PC-3 (cell line): ENCODE measurements around the gene COLEC12. TPM values are rescaled to one million over a fixed set of nuclear protein-coding genes. Genes with fewer than 3 reads are reported as not detected.

ENCODE experiments used
- ATAC-seq: fragments of 200-7000 bp; cut with Tn5 transposase; 2 replicates; pipeline ENCODE4 v1.9.1; 2020; ENCODE audit warnings: mild to moderate bottlenecking, moderate library complexity
- BruUV-seq: library from RNA; stranded (reverse); fragments of 400-500 nt; replicated peaks from 2 replicates; lab custom pipeline; 2021; lab: Mats Ljungman, UMichigan
- CTCF ChIA-PET: fragments of 300-600 bp; sonication (Branson Sonifier 250); formaldehyde crosslinking; loops from one replicate; lab custom pipeline; 2022; ENCODE audit warnings: antibody characterized with exemption; lab: Charles Lee
- POLR2A ChIA-PET: fragments of 300-600 bp; sonication (Branson Sonifier 250); formaldehyde crosslinking; loops from one replicate; lab custom pipeline; 2022; ENCODE audit warnings: antibody characterized with exemption; ENCODE audit not compliant: unreplicated experiment; lab: Charles Lee
- DNase-seq: peaks from one replicate; pipeline ENCODE4 v3.0.0-alpha.2; 2015
- H2AFZ ChIP-seq: fragments of 300-600 bp; sonication (generic); 2 replicates; pipeline ENCODE4 v1.6.0; 2016; ENCODE audit warnings: antibody characterized with exemption, low read length
- H3F3A ChIP-seq: fragments of 300-600 bp; sonication (generic); one replicate; pipeline ENCODE4 v1.6.0; 2017; ENCODE audit warnings: antibody characterized with exemption, low read length, control low read depth, mild to moderate bottlenecking; ENCODE audit not compliant: unreplicated experiment
- H3K27ac ChIP-seq: fragments of 300-600 bp; sonication (generic); 2 replicates; pipeline ENCODE4 v1.5.1; 2016; ENCODE audit warnings: mild to moderate bottlenecking, low read length
- H3K27me3 ChIP-seq: fragments of 300-600 bp; sonication (generic); 2 replicates; pipeline ENCODE4 v1.6.1; 2016; ENCODE audit warnings: low read length, mixed read lengths
- H3K36me3 ChIP-seq: fragments of 300-600 bp; sonication (generic); 2 replicates; pipeline ENCODE4 v1.6.1; 2016; ENCODE audit warnings: low read depth, mixed run types, low read length, mixed read lengths
- H3K4me1 ChIP-seq: fragments of 300-600 bp; sonication (generic); 2 replicates; pipeline ENCODE4 v1.5.1; 2016; ENCODE audit warnings: low read length; ENCODE audit not compliant: insufficient read depth
- H3K4me2 ChIP-seq: fragments of 300-600 bp; sonication (generic); 2 replicates; pipeline ENCODE4 v1.6.0; 2016; ENCODE audit warnings: low read length
- H3K4me3 ChIP-seq: fragments of 300-600 bp; sonication (generic); 2 replicates; pipeline ENCODE4 v1.5.1; 2016; ENCODE audit warnings: mild to moderate bottlenecking, low read length, mixed read lengths
- H3K79me2 ChIP-seq: fragments of 300-600 bp; sonication (generic); 2 replicates; pipeline ENCODE4 v1.6.1; 2017; ENCODE audit warnings: low read length, mixed read lengths
- H3K9ac ChIP-seq: fragments of 300-600 bp; sonication (generic); 2 replicates; pipeline ENCODE4 v1.6.0; 2016; ENCODE audit warnings: mild to moderate bottlenecking, low read length
- H3K9me2 ChIP-seq: fragments of 300-600 bp; sonication (generic); replicated peaks from 2 replicates; pipeline ENCODE4 v1.6.1; 2016; ENCODE audit warnings: mixed run types, low read length, mixed read lengths
- H3K9me3 ChIP-seq: fragments of 300-600 bp; sonication (generic); 2 replicates; pipeline ENCODE4 v1.6.1; 2016; ENCODE audit warnings: low read length, mixed read lengths
- H4K20me1 ChIP-seq: fragments of 300-600 bp; sonication (generic); 2 replicates; pipeline ENCODE4 v1.6.1; 2016; ENCODE audit warnings: low read length, mixed read lengths
- EZH2 ChIP-seq: fragments of 300-600 bp; sonication (generic); IDR thresholded peaks from one replicate; pipeline ENCODE4 v1.6.1; 2017; ENCODE audit warnings: antibody characterized with exemption, mild to moderate bottlenecking, low read length; ENCODE audit not compliant: unreplicated experiment
- EZH2phosphoT487 ChIP-seq: fragments of 300-600 bp; sonication (generic); IDR thresholded peaks from 2 replicates; pipeline ENCODE4 v1.6.1; 2018; ENCODE audit warnings: mild to moderate bottlenecking, antibody characterized with exemption, low read length, borderline replicate concordance
- intact Hi-C: fragments of 100-400 bp; cut with micrococcal nuclease; formaldehyde crosslinking; loops from 2 replicates; pipeline ENCODE4 v1.9.0; 2023
- total RNA-seq: library from RNA; depleted of rRNA; stranded (reverse); fragments of >200 nt; gene quantifications from 2 replicates; pipeline ENCODE4 v1.2.3, GENCODE V29; 2014
- TF ChIP-seq, protein P1 (sequence below): fragments of 300-600 bp; sonication (generic); conservative IDR thresholded peaks from 2 replicates; pipeline ENCODE4 v1.5.1; 2017; ENCODE audit warnings: antibody characterized with exemption, low read depth, mild to moderate bottlenecking, low read length

Gene COLEC12
- total RNA-seq, 1 experiment from 2014 or later, result 0.04 TPM

DNA sequence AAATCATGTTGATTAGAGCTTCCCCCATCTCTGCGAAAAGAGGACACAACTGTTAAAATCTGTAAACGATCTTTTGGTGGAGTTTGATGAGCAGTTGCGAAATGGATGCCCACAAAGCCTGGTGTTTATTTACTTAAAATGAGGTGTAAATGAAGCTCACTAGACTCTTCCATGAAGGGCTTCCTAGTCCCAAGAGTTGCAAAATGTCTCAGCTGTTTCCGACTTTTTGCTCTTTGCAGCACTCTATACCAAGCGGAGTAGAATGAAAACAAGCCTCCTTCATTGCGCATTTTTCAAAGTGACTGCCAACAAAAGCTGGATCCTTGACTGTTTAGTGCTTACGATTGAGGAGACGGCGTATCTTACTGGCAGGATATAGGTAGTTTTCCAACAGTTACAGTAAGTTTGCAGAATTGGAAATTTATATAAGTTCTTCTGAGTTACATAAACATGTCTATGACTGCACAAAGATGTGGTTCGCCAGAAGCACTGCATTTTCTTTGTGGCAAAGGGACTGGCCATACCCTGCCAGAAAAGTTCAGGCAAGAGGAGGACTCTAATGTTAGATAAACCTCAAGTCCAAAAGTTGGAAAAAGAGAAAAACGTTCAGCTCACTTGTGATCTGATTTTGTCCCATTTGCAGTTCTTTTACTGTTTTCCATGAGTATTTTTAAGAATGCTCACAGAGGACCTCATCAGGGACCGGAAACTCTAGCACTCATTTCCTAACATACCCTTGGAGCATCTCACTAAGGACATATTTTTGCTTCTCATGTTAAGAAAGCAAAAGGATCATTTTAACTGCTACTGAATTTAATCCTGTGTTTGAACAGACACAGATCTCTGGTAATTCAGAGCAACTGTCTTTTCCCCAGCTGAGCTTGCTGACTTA is 42.7 kb downstream of the COLEC12 start:
- H3K9me3 ChIP-seq, result no peaks in the 10 kb centered on the region
- peaks cover 73% of the 10 kb centered on the region for H3K27me3 ChIP-seq
- H3K4me1 ChIP-seq, result no peaks in the 10 kb centered on the region
- CTCF ChIA-PET, result no interaction called here
- H3K4me2 ChIP-seq, result no peak overlapping the region
- no peaks in the 10 kb centered on the region for H3K79me2 ChIP-seq
- no peaks in the 10 kb centered on the region for H3F3A ChIP-seq
- no peak for ATAC-seq
- no peaks in the 10 kb centered on the region for H3K36me3 ChIP-seq
- H2AFZ ChIP-seq, result no peak overlapping the region
- H3K9ac ChIP-seq, result no peak overlapping the region
- H4K20me1 ChIP-seq, result no peaks in the 10 kb centered on the region
- POLR2A ChIA-PET, result no interaction called here
- intact Hi-C loops, result no loop called here
- no peak overlapping the region for H3K27ac ChIP-seq
- no peaks in the 10 kb centered on the region for H3K9me2 ChIP-seq
- TF ChIP-seq, protein P1, sequence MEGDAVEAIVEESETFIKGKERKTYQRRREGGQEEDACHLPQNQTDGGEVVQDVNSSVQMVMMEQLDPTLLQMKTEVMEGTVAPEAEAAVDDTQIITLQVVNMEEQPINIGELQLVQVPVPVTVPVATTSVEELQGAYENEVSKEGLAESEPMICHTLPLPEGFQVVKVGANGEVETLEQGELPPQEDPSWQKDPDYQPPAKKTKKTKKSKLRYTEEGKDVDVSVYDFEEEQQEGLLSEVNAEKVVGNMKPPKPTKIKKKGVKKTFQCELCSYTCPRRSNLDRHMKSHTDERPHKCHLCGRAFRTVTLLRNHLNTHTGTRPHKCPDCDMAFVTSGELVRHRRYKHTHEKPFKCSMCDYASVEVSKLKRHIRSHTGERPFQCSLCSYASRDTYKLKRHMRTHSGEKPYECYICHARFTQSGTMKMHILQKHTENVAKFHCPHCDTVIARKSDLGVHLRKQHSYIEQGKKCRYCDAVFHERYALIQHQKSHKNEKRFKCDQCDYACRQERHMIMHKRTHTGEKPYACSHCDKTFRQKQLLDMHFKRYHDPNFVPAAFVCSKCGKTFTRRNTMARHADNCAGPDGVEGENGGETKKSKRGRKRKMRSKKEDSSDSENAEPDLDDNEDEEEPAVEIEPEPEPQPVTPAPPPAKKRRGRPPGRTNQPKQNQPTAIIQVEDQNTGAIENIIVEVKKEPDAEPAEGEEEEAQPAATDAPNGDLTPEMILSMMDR, result no peak
- no peak for TF ChIP-seq EZH2
- no peak for TF ChIP-seq EZH2phosphoT487
- H3K4me3 ChIP-seq, result no peak overlapping the region
- DNase-seq, result no peak
- no TSS peak for BruUV-seq

DNA sequence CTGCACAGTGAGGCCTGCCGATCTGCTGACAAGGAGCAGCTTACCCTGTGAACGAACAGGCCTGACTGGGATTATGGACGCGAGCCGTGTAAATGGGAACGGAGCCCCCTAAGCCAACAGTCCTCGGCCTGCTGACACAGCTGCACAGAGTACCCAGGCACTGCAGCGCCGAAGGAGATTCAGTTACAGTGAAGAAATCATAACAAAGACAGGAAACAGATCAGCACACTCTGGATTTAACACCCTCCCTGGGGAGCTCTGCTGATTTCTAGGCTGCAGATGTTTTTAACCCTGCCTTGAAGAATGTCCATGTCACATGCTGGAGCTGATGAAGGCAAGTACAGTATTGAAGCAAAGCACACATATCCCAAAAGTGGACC is 43.4 kb downstream of the COLEC12 start:
- CTCF ChIA-PET, result no interaction called here
- no TSS peak for BruUV-seq

More for the DNA sequence above, 43.4 kb downstream of the COLEC12 start:
- DNase-seq (no peak), ATAC-seq (no peak)
- Histone ChIP-seq H2AFZ (no peak overlapping the region), H3K4me3 (no peak overlapping the region), H4K20me1 (no peaks in the 10 kb centered on the region), H3K36me3 (no peaks in the 10 kb centered on the region), H3K79me2 (no peaks in the 10 kb centered on the region), H3F3A (no peaks in the 10 kb centered on the region), H3K4me2 (no peak overlapping the region), H3K27ac (no peak overlapping the region), H3K9me3 (no peaks in the 10 kb centered on the region), H3K9ac (no peak overlapping the region), H3K9me2 (no peaks in the 10 kb centered on the region), H3K4me1 (no peaks in the 10 kb centered on the region), H3K27me3 (peaks cover 72% of the 10 kb centered on the region)
- no peak for TF ChIP-seq EZH2phosphoT487
- no peak for TF ChIP-seq EZH2
- TF ChIP-seq, protein P1, result no peak
- intact Hi-C loops, result no loop called here
- POLR2A ChIA-PET, result no interaction called here
